ENCODE measurements around the gene PIGN.

GRCh38 chr18:62109676-62110075, 77.2 kb downstream of the PIGN start:
- TF ChIP-seq POLR2A (IDR thresholded peaks at IDR 0.05): no peak
- no peak for TF ChIP-seq CTCF (IDR thresholded peaks at IDR 0.05)
